Naive thymus-derived CD4-positive, alpha-beta T cell (primary cell): ENCODE measurements around the gene MAN1C1. TPM values are rescaled to one million over a fixed set of nuclear protein-coding genes. Genes with fewer than 3 reads are reported as not detected.
A peak's percentile ranks its signal among the peaks of the same experiment; 100 is the strongest.

Experiments used
- ATAC-seq: fragments of 150-1000 bp; cut with Tn5 transposase; 2 replicates; pipeline ENCODE4 v1.10.0; 2021; ENCODE audit warnings: mild to moderate bottlenecking, moderate library complexity
- CTCF ChIA-PET: fragments of 350-600 bp; sonication (Branson Sonifier 250); formaldehyde crosslinking; loops from one replicate; lab custom pipeline; 2021; ENCODE audit warnings: antibody characterized with exemption; lab: Charles Lee
- POLR2A ChIA-PET: fragments of 350-600 bp; sonication (Branson Sonifier 250); formaldehyde crosslinking; loops from one replicate; lab custom pipeline; 2021; ENCODE audit warnings: antibody characterized with exemption, inconsistent platforms; lab: Charles Lee
- DNase-seq, 9 donors: peaks; one replicate each; pipeline versions ENCODE4 v3.0.0 to v3.0.0-alpha.2; 2020 to 2022; ENCODE audit warnings: mixed read lengths in 1 of 9
- H3K27ac ChIP-seq: one replicate; pipeline ENCODE4 v1.7.0; 2013; ENCODE audit warnings: mild to moderate bottlenecking, low read depth, low read length, moderate library complexity
- H3K27me3 ChIP-seq, 2 donors: one replicate each; pipeline ENCODE4 v1.7.0; 2013; ENCODE audit warnings: low read length in 2 of 2, mild to moderate bottlenecking in 2 of 2, moderate library complexity in 2 of 2; ENCODE audit not compliant: control insufficient read depth in 2 of 2, insufficient read depth in 2 of 2
- H3K36me3 ChIP-seq, 3 experiments: 1 replicate in 2 of 3; 2 replicates in 1 of 3; pipeline ENCODE4 v1.7.0; 2013; ENCODE audit warnings: low read length in 3 of 3, mild to moderate bottlenecking in 3 of 3, moderate library complexity in 1 of 3; ENCODE audit not compliant: insufficient read depth in 3 of 3, control insufficient read depth in 2 of 3
- H3K4me1 ChIP-seq, 2 donors: one replicate each; pipeline ENCODE4 v1.7.0; 2013; ENCODE audit warnings: low read length in 2 of 2, mild to moderate bottlenecking in 2 of 2, moderate library complexity in 1 of 2; ENCODE audit not compliant: control insufficient read depth in 2 of 2, insufficient read depth in 2 of 2
- H3K4me3 ChIP-seq: 2 replicates; pipeline ENCODE4 v1.7.0; 2013; ENCODE audit warnings: mild to moderate bottlenecking, low read length
- H3K9me3 ChIP-seq, 3 experiments: 1 replicate in 2 of 3; 2 replicates in 1 of 3; pipeline ENCODE4 v1.7.0; 2013; ENCODE audit warnings: low read length in 3 of 3; ENCODE audit not compliant: control insufficient read depth in 2 of 3
- H3K27ac Mint-ChIP-seq, 9 donors: one replicate each; pipeline ENCODE4 v1.8.0; 2020 to 2022; ENCODE audit warnings: mixed read lengths in 9 of 9, mild to moderate bottlenecking in 8 of 9, moderate library complexity in 5 of 9, inconsistent platforms in 2 of 9
- H3K27me3 Mint-ChIP-seq, 5 donors: one replicate each; pipeline ENCODE4 v1.8.0; 2021 to 2022; ENCODE audit warnings: mixed read lengths in 5 of 5, mild to moderate bottlenecking in 1 of 5
- H3K36me3 Mint-ChIP-seq, 5 donors: one replicate each; pipeline ENCODE4 v1.8.0; 2020 to 2022; ENCODE audit warnings: mixed read lengths in 5 of 5, mild to moderate bottlenecking in 3 of 5, inconsistent platforms in 1 of 5
- H3K4me1 Mint-ChIP-seq, 7 donors: one replicate each; pipeline ENCODE4 v1.8.0; 2020 to 2022; ENCODE audit warnings: mixed read lengths in 7 of 7, mild to moderate bottlenecking in 3 of 7, inconsistent platforms in 1 of 7
- H3K4me3 Mint-ChIP-seq, 10 donors: one replicate each; pipeline ENCODE4 v1.8.0; 2020 to 2022; ENCODE audit warnings: mild to moderate bottlenecking in 10 of 10, mixed read lengths in 10 of 10, moderate library complexity in 6 of 10, inconsistent platforms in 2 of 10
- H3K9me3 Mint-ChIP-seq, 11 donors: one replicate each; pipeline ENCODE4 v1.8.0; 2020 to 2022; ENCODE audit warnings: mixed read lengths in 11 of 11, mild to moderate bottlenecking in 4 of 11, inconsistent platforms in 1 of 11, moderate library complexity in 1 of 11
- intact Hi-C, 2 donors: fragments of 100-400 bp; cut with micrococcal nuclease; formaldehyde crosslinking; loops; one replicate each; pipeline ENCODE4 v1.15.1; 2023
- polyA plus RNA-seq, 2 donors: library from polyadenylated mRNA; unstranded; fragments of 300-500 nt; fragmentation: Illumina TruSeq; gene quantifications; one replicate each; pipeline ENCODE4 v1.2.3, GENCODE V29; 2021
- total RNA-seq, 6 experiments: library from RNA in 5 of 6; stranded (reverse) in 5 of 6; gene quantifications; 1 replicate in 5 of 6; 2 replicates in 1 of 6; pipeline ENCODE4 v1.2.3 and lab custom pipeline; 2021 to 2026

MAN1C1 gene
- total and polyA plus RNA-seq, 7 experiments from 2014 or later, result 16.0 to 85.5 (median 61.0) TPM

DNA sequence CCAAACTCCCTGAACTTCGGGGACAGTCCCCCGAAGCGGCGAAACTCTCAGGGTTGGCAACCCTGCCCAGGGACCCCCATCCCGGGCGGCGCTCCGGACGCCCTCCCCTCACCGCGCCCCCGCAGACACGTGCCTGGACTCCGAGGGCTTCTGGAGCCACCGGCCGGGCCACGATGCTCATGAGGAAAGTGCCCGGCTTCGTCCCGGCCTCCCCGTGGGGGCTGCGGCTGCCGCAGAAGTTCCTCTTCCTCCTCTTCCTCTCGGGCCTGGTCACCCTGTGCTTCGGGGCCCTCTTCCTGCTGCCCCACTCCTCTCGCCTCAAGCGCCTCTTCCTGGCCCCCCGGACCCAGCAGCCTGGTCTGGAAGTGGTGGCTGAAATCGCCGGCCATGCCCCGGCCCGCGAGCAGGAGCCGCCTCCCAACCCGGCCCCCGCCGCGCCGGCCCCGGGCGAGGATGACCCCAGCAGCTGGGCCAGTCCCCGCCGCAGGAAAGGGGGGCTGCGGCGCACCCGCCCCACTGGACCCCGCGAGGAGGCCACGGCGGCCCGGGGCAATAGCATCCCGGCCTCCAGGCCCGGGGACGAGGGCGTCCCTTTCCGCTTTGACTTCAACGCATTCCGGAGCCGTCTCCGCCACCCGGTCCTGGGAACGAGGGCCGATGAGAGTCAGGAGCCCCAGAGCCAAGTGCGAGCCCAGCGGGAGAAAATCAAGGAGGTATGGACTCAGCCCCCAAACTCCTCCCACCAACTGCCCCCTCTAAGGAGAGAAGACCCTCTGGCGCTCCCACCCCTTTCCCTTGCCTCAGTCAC is 1.2 kb downstream of the MAN1C1 start:
- Mint-ChIP-seq H3K36me3 (peaks cover 0 to 34% (median 5%) of the 10 kb centered on the region in 5 donors), H3K27me3 (peaks cover 0 to 71% (median 0%) of the 10 kb centered on the region in 5 donors), H3K4me3 (peak overlapping the region; percentile 90 to 100 (median 98)), H3K27ac (peak overlapping the region; percentile 88 to 98 (median 92)), H3K4me1 (peaks cover 46 to 64% (median 54%) of the 10 kb centered on the region in 7 donors), H3K9me3 (peaks cover 0 to 1% (median 0%) of the 10 kb centered on the region in 11 donors)
- DNase-seq (no peak), ATAC-seq (no peak)
- Histone ChIP-seq H3K9me3 (no peaks in the 10 kb centered on the region), H3K4me3 (peak overlapping the region; percentile 63), H3K27ac (peak overlapping the region; percentile 84), H3K4me1 (peaks cover 22 to 37% of the 10 kb centered on the region in 2 donors), H3K36me3 (peaks cover 0 to 4% (median 0%) of the 10 kb centered on the region in 3 experiments), H3K27me3 (no peaks in the 10 kb centered on the region)
- ChIA-PET CTCF (interaction anchor here (0.9 to 3.5 kb wide), 17 partner anchors 10 to 192 kb away, joined by 3 to 37 read pairs (median 5); no protein-coding TSS in a partner anchor), POLR2A (interaction anchor here (0.5 to 10.3 kb wide), 26 partner anchors 8 to 385 kb away, joined by 3 to 125 read pairs (median 6); partner anchors contain the start of gene SELENON)
- intact Hi-C loops, result loop anchor here (2.0 to 5.0 kb wide), 7 partner anchors 15 to 854 kb away; partner anchors contain the start of genes HMGN2 (in 1 of the 2), MACO1 (in 1 of the 2), PAFAH2 (in 1 of the 2) and PDIK1L (in 1 of the 2)

DNA sequence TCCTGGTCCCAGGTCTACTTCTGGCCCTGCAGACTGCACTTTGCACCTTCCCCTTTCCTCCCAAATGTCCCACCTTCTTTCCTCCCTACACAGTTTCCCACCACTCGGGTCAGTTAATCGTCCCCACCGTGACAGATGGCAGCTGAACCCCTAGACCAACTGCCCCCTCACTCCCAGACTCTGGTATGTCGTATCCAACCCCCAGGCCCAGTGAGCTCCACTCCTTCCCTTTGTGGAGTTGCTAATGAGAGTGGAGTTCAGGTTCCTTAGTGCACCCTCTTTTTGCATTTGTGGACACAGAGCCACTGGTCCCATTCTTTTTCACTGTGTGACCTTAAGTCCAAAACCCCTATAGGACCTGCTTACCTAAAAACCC is 1.8 kb downstream of the MAN1C1 start:
- H3K27ac ChIP-seq, result peak overlapping the region; percentile 84
- no peak for DNase-seq
- POLR2A ChIA-PET, result interaction anchor here (0.5 to 10.3 kb wide), 29 partner anchors 8 to 1209 kb away, joined by 3 to 125 read pairs (median 6); partner anchors contain the start of genes MTFR1L and SELENON

DNA sequence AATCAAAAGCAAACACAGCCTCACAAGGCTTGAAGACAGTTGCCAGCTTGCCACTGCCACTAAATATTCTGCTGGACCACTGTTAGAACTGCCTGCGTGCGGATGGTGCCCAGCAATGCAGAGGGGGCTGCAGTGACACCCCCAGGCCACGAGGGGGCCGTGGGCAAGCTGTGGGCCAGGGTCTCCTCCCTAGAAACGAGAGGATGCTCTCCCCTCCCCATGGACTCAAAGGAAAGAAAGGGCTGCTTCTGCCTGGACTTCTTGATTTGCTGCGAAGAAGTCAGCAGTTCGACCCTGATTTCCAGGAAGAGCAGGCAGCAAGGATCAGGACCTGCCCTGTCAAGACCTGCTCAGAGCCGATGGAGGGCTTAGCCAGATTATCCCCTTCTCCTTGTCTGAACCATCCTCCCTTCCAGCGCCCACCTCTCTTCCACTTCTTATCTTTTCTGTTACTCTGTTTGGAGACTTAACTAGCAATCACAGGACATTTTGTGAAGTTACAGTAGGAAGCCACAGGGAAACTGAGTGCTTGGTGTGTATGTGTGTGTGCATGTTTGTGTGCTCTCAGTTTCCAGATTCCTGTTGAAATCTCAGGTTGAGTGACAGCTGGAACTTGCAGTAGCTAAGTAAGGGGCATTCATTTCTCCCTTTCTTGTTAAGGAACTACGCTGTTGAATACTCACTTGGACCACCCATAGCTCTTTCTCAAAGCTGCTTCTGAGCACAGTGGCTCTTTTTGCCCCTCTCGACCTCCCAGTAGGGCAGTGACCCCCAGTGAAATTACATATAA is 2.7 kb downstream of the MAN1C1 start:
- H3K27me3 Mint-ChIP-seq, result peaks cover 0 to 71% (median 0%) of the 10 kb centered on the region in 5 donors
- H3K36me3 Mint-ChIP-seq, result peaks cover 0 to 43% (median 5%) of the 10 kb centered on the region in 5 donors
- DNase-seq (peak in 7 of 9 donors; percentile 37 to 73 (median 62)), ATAC-seq (peak; percentile 22)
- peaks cover 0 to 1% (median 0%) of the 10 kb centered on the region in 11 donors for H3K9me3 Mint-ChIP-seq
- peaks cover 58 to 77% (median 65%) of the 10 kb centered on the region in 7 donors for H3K4me1 Mint-ChIP-seq
- CTCF ChIA-PET, result interaction anchor here (0.7 to 3.5 kb wide), 31 partner anchors 9 to 378 kb away, joined by 3 to 37 read pairs (median 4); partner anchors contain the start of gene PAFAH2
- POLR2A ChIA-PET, result interaction anchor here (0.7 to 10.3 kb wide), 32 partner anchors 8 to 372 kb away, joined by 3 to 125 read pairs (median 4); partner anchors contain the start of genes AUNIP, MTFR1L, RSRP1 and SELENON
- no peaks in the 10 kb centered on the region for H3K27me3 ChIP-seq
- peak overlapping the region; percentile 63 for H3K4me3 ChIP-seq
- H3K4me1 ChIP-seq, result peaks cover 35 to 45% of the 10 kb centered on the region in 2 donors
- peak overlapping the region; percentile 90 to 100 (median 98) for H3K4me3 Mint-ChIP-seq
- intact Hi-C loops, result loop anchor here (1.0 to 5.0 kb wide), 9 partner anchors 9 to 853 kb away; partner anchors contain the start of genes HMGN2 (in 1 of the 2), MACO1 (in 1 of the 2) and PAFAH2 (in 1 of the 2)
- H3K36me3 ChIP-seq, result peaks cover 0 to 4% (median 0%) of the 10 kb centered on the region in 3 experiments
- no peaks in the 10 kb centered on the region for H3K9me3 ChIP-seq
- peak overlapping the region; percentile 32 to 98 (median 92) for H3K27ac Mint-ChIP-seq
- H3K27ac ChIP-seq, result peak overlapping the region; percentile 84

More for the DNA sequence above, 1.8 kb downstream of the MAN1C1 start:
- Histone ChIP-seq H3K9me3 (no peaks in the 10 kb centered on the region), H3K4me3 (peak overlapping the region; percentile 63), H3K27me3 (no peaks in the 10 kb centered on the region), H3K36me3 (peaks cover 0 to 4% (median 0%) of the 10 kb centered on the region in 3 experiments), H3K4me1 (peaks cover 27 to 37% of the 10 kb centered on the region in 2 donors)
- no peak for ATAC-seq
- intact Hi-C loops, result loop anchor here (2.0 to 5.0 kb wide), 5 partner anchors 14 to 854 kb away; partner anchors contain the start of genes HMGN2 (in 1 of the 2), MACO1 (in 1 of the 2) and PAFAH2 (in 1 of the 2)
- peaks cover 0 to 71% (median 0%) of the 10 kb centered on the region in 5 donors for H3K27me3 Mint-ChIP-seq
- H3K4me1 Mint-ChIP-seq, result peaks cover 52 to 70% (median 60%) of the 10 kb centered on the region in 7 donors
- peaks cover 0 to 1% (median 0%) of the 10 kb centered on the region in 11 donors for H3K9me3 Mint-ChIP-seq
- CTCF ChIA-PET, result interaction anchor here (0.8 to 3.5 kb wide), 26 partner anchors 10 to 192 kb away, joined by 3 to 37 read pairs (median 4); no protein-coding TSS in a partner anchor
- H3K4me3 Mint-ChIP-seq, result peak overlapping the region; percentile 90 to 100 (median 98)
- peaks cover 0 to 39% (median 5%) of the 10 kb centered on the region in 5 donors for H3K36me3 Mint-ChIP-seq
- peak overlapping the region; percentile 88 to 98 (median 92) for H3K27ac Mint-ChIP-seq

DNA sequence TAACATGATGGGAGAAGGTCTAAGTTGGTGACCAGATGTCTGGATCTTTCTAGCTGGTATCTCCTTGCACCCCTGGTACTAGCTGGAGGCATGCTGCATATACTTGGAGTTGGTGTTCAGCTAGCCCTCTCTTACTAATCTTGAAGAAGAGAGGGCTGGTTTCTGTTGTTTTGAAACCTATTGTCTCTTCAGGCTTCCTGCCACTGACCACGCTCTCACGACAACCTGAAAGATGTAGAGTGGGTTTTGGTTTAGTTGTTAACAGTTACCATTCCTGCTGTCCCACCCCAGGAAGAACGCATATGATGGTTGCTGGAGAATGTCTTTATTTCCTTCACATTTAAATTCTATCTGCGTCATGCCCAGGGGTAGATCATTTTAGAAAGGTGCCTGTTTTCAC is 3.6 kb downstream of the MAN1C1 start:
- Mint-ChIP-seq H3K36me3 (peaks cover 2 to 48% (median 7%) of the 10 kb centered on the region in 5 donors), H3K27ac (peak overlapping the region; percentile 43 to 98 (median 92)), H3K27me3 (peaks cover 0 to 69% (median 0%) of the 10 kb centered on the region in 5 donors), H3K4me3 (peak overlapping the region; percentile 90 to 100 (median 98)), H3K9me3 (peaks cover 0 to 1% (median 0%) of the 10 kb centered on the region in 11 donors), H3K4me1 (peaks cover 59 to 74% (median 65%) of the 10 kb centered on the region in 7 donors)
- intact Hi-C loops, result loop anchor here (1.0 to 5.0 kb wide), 3 partner anchors 11 to 287 kb away; partner anchors contain the start of gene STMN1 (in 1 of the 2)
- ChIA-PET CTCF (interaction anchor here (0.7 to 3.5 kb wide), 15 partner anchors 12 to 377 kb away, joined by 3 to 37 read pairs (median 5); partner anchors contain the start of gene PAFAH2), POLR2A (interaction anchor here (0.6 to 10.3 kb wide), 18 partner anchors 8 to 199 kb away, joined by 3 to 125 read pairs (median 9); partner anchors contain the start of genes MTFR1L and SELENON)
- H3K4me3 ChIP-seq, result peak overlapping the region; percentile 63
- DNase-seq (peak in 2 of 9 donors; percentile 28 to 37), ATAC-seq (no peak)
- H3K9me3 ChIP-seq, result no peaks in the 10 kb centered on the region
- H3K27me3 ChIP-seq, result no peaks in the 10 kb centered on the region
- peaks cover 0 to 4% (median 0%) of the 10 kb centered on the region in 3 experiments for H3K36me3 ChIP-seq
- H3K4me1 ChIP-seq, result peaks cover 36 to 37% of the 10 kb centered on the region in 2 donors
- peak overlapping the region; percentile 84 for H3K27ac ChIP-seq

DNA sequence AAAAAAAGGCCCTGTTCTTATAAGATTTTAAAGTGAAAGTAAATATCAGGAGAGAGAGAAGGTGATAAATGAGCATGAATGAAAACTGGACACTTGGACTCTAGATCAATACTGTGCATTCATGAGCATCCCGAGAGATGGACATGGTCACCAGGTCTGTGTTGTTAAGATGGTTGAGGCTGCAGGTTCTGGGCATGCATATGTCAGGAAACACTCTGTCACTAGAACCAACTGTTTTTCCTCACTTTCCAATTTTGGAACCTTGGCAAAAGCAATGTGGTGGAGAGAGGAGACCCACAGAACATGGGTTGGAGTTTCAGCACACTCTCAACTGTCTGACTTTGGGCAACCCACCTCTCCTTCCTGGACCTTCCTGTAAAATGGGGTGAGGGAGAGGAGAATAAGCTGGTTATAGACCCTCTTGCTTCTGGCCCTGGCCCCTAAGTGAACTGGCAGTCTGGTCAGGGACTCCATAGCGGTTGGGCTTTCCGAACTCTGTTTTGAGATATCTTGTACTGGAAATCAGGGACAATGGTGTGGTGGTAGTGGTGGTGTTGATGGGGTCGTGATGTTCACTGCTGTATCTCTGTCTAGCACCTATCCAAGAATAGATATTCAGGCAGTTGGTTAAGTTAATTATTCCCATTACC is 4.2 kb downstream of the MAN1C1 start:
- no peaks in the 10 kb centered on the region for H3K9me3 ChIP-seq
- peak overlapping the region; percentile 43 to 98 (median 92) for H3K27ac Mint-ChIP-seq
- peaks cover 4 to 53% (median 10%) of the 10 kb centered on the region in 5 donors for H3K36me3 Mint-ChIP-seq
- H3K9me3 Mint-ChIP-seq, result peaks cover 0 to 1% (median 0%) of the 10 kb centered on the region in 11 donors
- peak overlapping the region; percentile 90 to 100 (median 98) for H3K4me3 Mint-ChIP-seq
- peaks cover 59 to 70% (median 65%) of the 10 kb centered on the region in 7 donors for H3K4me1 Mint-ChIP-seq
- no peak for DNase-seq
- H3K27me3 Mint-ChIP-seq, result peaks cover 0 to 69% (median 0%) of the 10 kb centered on the region in 5 donors
- ATAC-seq, result no peak
- peaks cover 31 to 34% of the 10 kb centered on the region in 2 donors for H3K4me1 ChIP-seq
- ChIA-PET POLR2A (interaction anchor here (0.6 to 10.3 kb wide), 18 partner anchors 8 to 198 kb away, joined by 3 to 125 read pairs (median 9); partner anchors contain the start of genes MTFR1L and SELENON), CTCF (interaction anchor here (1.5 to 3.5 kb wide), 9 partner anchors 11 to 377 kb away, joined by 4 to 37 read pairs (median 17); partner anchors contain the start of gene PAFAH2)
- H3K27ac ChIP-seq, result peak overlapping the region; percentile 84
- H3K27me3 ChIP-seq, result no peaks in the 10 kb centered on the region
- intact Hi-C loops, result loop anchor here (1.0 to 5.0 kb wide), 3 partner anchors 10 to 286 kb away; partner anchors contain the start of gene STMN1 (in 1 of the 2)
- H3K36me3 ChIP-seq, result peaks cover 0 to 6% (median 0%) of the 10 kb centered on the region in 3 experiments
- H3K4me3 ChIP-seq, result peak overlapping the region; percentile 63
